ENCODE measurements around the gene ATXN1L.
"Not testable (repeated sequence)": the region's sequence is repeated elsewhere in the genome, so short reads cannot be mapped to it uniquely, and the experiment has no call there.

Gene ATXN1L

GRCh38 chr16:71894229-71894920 is 48.6 kb downstream of the ATXN1L start:
- peak; percentile 25 for DNase-seq (ENCODE audit: low spot score)

GRCh38 chr16:71894921-71895678 is 49.3 kb downstream of the ATXN1L start, which contains the start of gene IST1:
Gene IST1, plus strand, starts transcription at chr16:71895531. Its CDS starts 20,110 bp downstream, at chr16:71915641.
- DNase-seq (ENCODE audit: low spot score): peak; percentile 95

GRCh38 chr16:71895679-71896365 is 50.0 kb downstream of the ATXN1L start:
- DNase-seq (ENCODE audit: low spot score): no peak

- no peak for DNase-seq (ENCODE audit: low spot score)
Measured at GRCh38 chr16:71896764-71897368, 51.1 kb downstream of the ATXN1L start.

- no peak for DNase-seq (ENCODE audit: low spot score)
Measured at GRCh38 chr16:71899171-71899570, 53.4 kb downstream of the ATXN1L start.

- DNase-seq (ENCODE audit: low spot score): no peak
Measured at GRCh38 chr16:71902656-71903365, 57.0 kb downstream of the ATXN1L start.

GRCh38 chr16:71903608-71904007 is 57.8 kb downstream of the ATXN1L start:
- DNase-seq (ENCODE audit: low spot score): no peak

- DNase-seq (ENCODE audit: low spot score): no peak
Measured at GRCh38 chr16:71904239-71904638, 58.5 kb downstream of the ATXN1L start.

GRCh38 chr16:71905765-71906164 is 60.0 kb downstream of the ATXN1L start:
- not testable (repeated sequence) for DNase-seq (ENCODE audit: low spot score)

All from D341Med (cell line).